B cell (primary cell): ENCODE measurements around the gene CRTC3. TPM values are rescaled to one million over a fixed set of nuclear protein-coding genes. Genes with fewer than 3 reads are reported as not detected.

ENCODE experiments used
- ATAC-seq: fragments of 200-7000 bp; cut with Tn5 transposase; one replicate; pipeline ENCODE4 v1.10.0; 2021; ENCODE audit warnings: low read depth, mild to moderate bottlenecking, moderate number of reproducible peaks, moderate library complexity
- CTCF ChIA-PET: fragments of 350-600 bp; sonication (Branson Sonifier 250); formaldehyde crosslinking; loops from one replicate; lab custom pipeline; 2021; ENCODE audit warnings: antibody characterized with exemption, inconsistent platforms; lab: Charles Lee
- POLR2A ChIA-PET: fragments of 350-600 bp; sonication (Branson Sonifier 250); formaldehyde crosslinking; loops from one replicate; lab custom pipeline; 2021; ENCODE audit warnings: antibody characterized with exemption; lab: Charles Lee
- DNase-seq: peaks from one replicate; pipeline ENCODE4 v3.0.0; 2013
- H2AFZ ChIP-seq: 2 replicates; pipeline ENCODE4 v1.6.1; 2012; ENCODE audit warnings: mild to moderate bottlenecking, low read depth, low read length; ENCODE audit not compliant: insufficient read depth, poor library complexity, severe bottlenecking
- H3K27ac ChIP-seq, 2 donors: 1 replicate in 1 of 2; 2 replicates in 1 of 2; pipeline ENCODE4 v1.5.1; 2012 to 2013; ENCODE audit warnings: low read length in 2 of 2, mild to moderate bottlenecking in 2 of 2, moderate library complexity in 1 of 2
- H3K27me3 ChIP-seq, 4 experiments: fragments of 200-600 bp in 1 of 4; sonication (generic) in 1 of 4; replicated peaks in 1 of 4; 1 replicate in 2 of 4; 2 replicates in 2 of 4; pipeline versions ENCODE4 v1.6.1 to v1.7.0; 2013 to 2016; ENCODE audit warnings: low read length in 3 of 4, mild to moderate bottlenecking in 2 of 4, mixed read lengths in 1 of 4, moderate library complexity in 1 of 4; ENCODE audit not compliant: insufficient read depth in 4 of 4, control insufficient read depth in 3 of 4; ENCODE audit errors: control extremely low read depth in 1 of 4
- H3K36me3 ChIP-seq, 2 experiments: replicated peaks in 1 of 2; 1 replicate in 1 of 2; 2 replicates in 1 of 2; pipeline versions ENCODE4 v1.6.1 to v1.7.1; 2013; ENCODE audit warnings: low read length in 1 of 2; ENCODE audit not compliant: insufficient read depth in 2 of 2, control insufficient read depth in 1 of 2; ENCODE audit errors: control extremely low read depth in 1 of 2, extremely low read depth in 1 of 2
- H3K4me1 ChIP-seq, 2 donors: fragments of 200-600 bp in 1 of 2; sonication (generic) in 1 of 2; 1 replicate in 1 of 2; 2 replicates in 1 of 2; pipeline versions ENCODE4 v1.5.1 to v1.6.1; 2013 to 2017; ENCODE audit warnings: low read length in 2 of 2; ENCODE audit not compliant: control insufficient read depth in 2 of 2, insufficient read depth in 2 of 2
- H3K4me2 ChIP-seq: replicated peaks from 2 replicates; pipeline ENCODE3; 2012; ENCODE audit warnings: mild to moderate bottlenecking, low read depth, low read length; ENCODE audit not compliant: poor library complexity, severe bottlenecking
- H3K4me3 ChIP-seq, 5 experiments: fragments of 200-600 bp in 1 of 5; sonication (generic) in 1 of 5; 1 replicate in 3 of 5; 2 replicates in 2 of 5; pipeline versions ENCODE4 v1.5.1 to v1.7.0; 2011 to 2016; ENCODE audit warnings: low read length in 4 of 5, mild to moderate bottlenecking in 4 of 5, low read depth in 2 of 5, control low read depth in 1 of 5, moderate library complexity in 1 of 5; ENCODE audit not compliant: insufficient read depth in 1 of 5; ENCODE audit errors: control extremely low read depth in 1 of 5, extremely low read depth in 1 of 5
- H3K79me2 ChIP-seq: fragments of 200-600 bp; sonication (generic); one replicate; pipeline ENCODE4 v1.6.0; 2016; ENCODE audit warnings: low read length; ENCODE audit not compliant: control insufficient read depth, insufficient read depth
- H3K9ac ChIP-seq: fragments of 200-600 bp; sonication (generic); 2 replicates; pipeline ENCODE4 v1.6.1; 2017; ENCODE audit warnings: mild to moderate bottlenecking, low read length, moderate library complexity
- H3K9me3 ChIP-seq, 3 donors: one replicate each; pipeline versions ENCODE4 v1.6.1 to v1.7.1; 2013; ENCODE audit warnings: low read length in 2 of 3; ENCODE audit not compliant: control insufficient read depth in 2 of 3, insufficient read depth in 1 of 3; ENCODE audit errors: control extremely low read depth in 1 of 3
- H4K20me1 ChIP-seq: 2 replicates; pipeline ENCODE4 v1.6.0; 2012; ENCODE audit warnings: mild to moderate bottlenecking, low read length; ENCODE audit not compliant: insufficient read depth, control insufficient read depth, poor library complexity, severe bottlenecking
- H3K27ac Mint-ChIP-seq: one replicate; pipeline ENCODE4 v1.8.0; 2021; ENCODE audit warnings: mixed read lengths
- H3K27me3 Mint-ChIP-seq: one replicate; pipeline ENCODE4 v1.8.0; 2021; ENCODE audit warnings: mixed read lengths
- H3K4me1 Mint-ChIP-seq: one replicate; pipeline ENCODE4 v1.8.0; 2021; ENCODE audit warnings: mixed read lengths
- H3K4me3 Mint-ChIP-seq: one replicate; pipeline ENCODE4 v1.8.0; 2021; ENCODE audit warnings: mixed read lengths
- H3K9me3 Mint-ChIP-seq: one replicate; pipeline ENCODE4 v1.8.0; 2022; ENCODE audit warnings: mixed read lengths; ENCODE audit not compliant: insufficient read depth
- CTCF ChIP-seq: fragments of 200-600 bp; IDR thresholded peaks from one replicate; pipeline ENCODE4 v1.8.0; 2022; ENCODE audit warnings: antibody characterized with exemption, mild to moderate bottlenecking
- EZH2 ChIP-seq: IDR thresholded peaks from 2 replicates; pipeline ENCODE4 v1.6.1; 2012; ENCODE audit warnings: borderline replicate concordance, low read depth, mild to moderate bottlenecking, moderate library complexity, low read length; ENCODE audit not compliant: insufficient read depth, poor library complexity, severe bottlenecking
- WGBS: methylation state at CpG from one replicate; pipeline ENCODE4 v1.1.5; 2013; ENCODE audit warnings: missing lambda C conversion rate; ENCODE audit not compliant: insufficient coverage; 5-methylcytosine and 5-hydroxymethylcytosine counted together
- intact Hi-C: fragments of 100-400 bp; cut with micrococcal nuclease; formaldehyde crosslinking; loops from one replicate; pipeline ENCODE4 v1.10.0; 2022
- polyA plus RNA-seq: library from polyadenylated mRNA; depleted of rRNA; stranded (reverse); fragments of >200 nt; gene quantifications from 2 replicates; pipeline ENCODE4 v1.2.3, GENCODE V29; 2012
- total RNA-seq, 2 donors: library from RNA; stranded (reverse); fragments of 120-200 nt in 1 of 2; gene quantifications; 1 replicate in 1 of 2; 2 replicates in 1 of 2; pipeline versions ENCODE4 v1.2.3 to v1.2.4, GENCODE V29; 2013 to 2022

The CRTC3 gene
- total and polyA plus RNA-seq, 2 donors (not counting 1 experiment from before 2014, with no cell fraction given): 34.7 to 95.8 TPM

- intact Hi-C loops: no loop called here
- ChIA-PET POLR2A (interaction anchor here (0.6 kb wide), 1 partner anchor 53 kb away, joined by 4 read pairs; no protein-coding TSS in a partner anchor), CTCF (interaction anchor here (1.0 to 3.2 kb wide), 2 partner anchors 239 to 257 kb away, joined by 3 to 12 read pairs; partner anchors contain the start of genes FES and MAN2A2)
- Histone ChIP-seq H3K27ac (no peak overlapping the region), H3K79me2 (no peaks in the 10 kb centered on the region), H4K20me1 (no peaks in the 10 kb centered on the region), H3K4me3 (no peak overlapping the region), H3K4me1 (peaks cover 7 to 8% of the 10 kb centered on the region in 2 donors), H3K27me3 (peaks cover 0 to 9% (median 2%) of the 10 kb centered on the region in 4 experiments), H3K9me3 (peaks cover 0 to 9% (median 0%) of the 10 kb centered on the region in 3 donors), H3K4me2 (no peak overlapping the region), H3K36me3 (peaks cover 3 to 26% of the 10 kb centered on the region in 2 experiments), H2AFZ (no peak overlapping the region), H3K9ac (no peak overlapping the region)
- Mint-ChIP-seq H3K4me3 (no peak overlapping the region), H3K9me3 (no peaks in the 10 kb centered on the region), H3K27ac (no peak overlapping the region), H3K4me1 (peaks cover 9% of the 10 kb centered on the region), H3K27me3 (peaks cover 5% of the 10 kb centered on the region)
- 93% methylated on average over 22 of the region's 23 CpGs for WGBS
- ATAC-seq (no peak), DNase-seq (no peak)
- TF ChIP-seq EZH2: no peak
These were observed 116.3 kb downstream of the CRTC3 start for GRCh38 chr15:90645873-90646575.

DNA sequence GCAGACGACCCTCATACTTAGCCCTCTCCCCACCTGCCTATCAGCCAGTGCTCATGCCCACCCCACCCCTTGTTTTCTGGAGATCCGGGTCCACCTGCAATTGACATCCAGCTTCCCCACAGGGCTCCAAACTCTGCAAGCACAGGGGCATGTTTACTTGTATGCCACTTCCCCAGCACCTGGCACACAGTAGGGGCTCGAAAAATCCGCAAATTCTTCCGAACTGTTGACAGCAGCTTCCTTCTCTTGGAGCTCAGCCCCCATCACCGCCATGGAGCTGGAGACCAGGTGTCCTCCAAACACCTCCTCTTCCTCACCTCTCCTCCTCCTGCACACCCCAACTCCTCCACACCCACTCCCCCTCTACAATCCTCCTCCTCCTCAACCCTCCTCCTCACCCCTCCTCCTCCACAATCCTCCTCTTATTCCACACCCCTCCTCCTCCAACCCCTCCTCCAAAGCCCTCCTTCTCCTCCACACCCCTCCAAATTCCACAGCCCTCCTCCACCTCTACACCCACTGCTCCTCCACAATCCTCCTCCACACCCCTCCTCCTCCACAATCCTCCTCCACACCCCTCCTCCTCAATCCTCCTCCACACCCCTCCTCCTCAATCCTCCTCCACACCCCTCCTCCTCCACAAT is 117.1 kb downstream of the CRTC3 start:
- intact Hi-C loops: no loop called here
- no peak for DNase-seq
- Histone ChIP-seq H3K9ac (no peak overlapping the region), H3K27ac (no peak overlapping the region), H2AFZ (no peak overlapping the region), H4K20me1 (no peaks in the 10 kb centered on the region), H3K4me3 (no peak overlapping the region), H3K79me2 (no peaks in the 10 kb centered on the region), H3K4me1 (peaks cover 7 to 8% of the 10 kb centered on the region in 2 donors), H3K9me3 (peaks cover 0 to 9% (median 0%) of the 10 kb centered on the region in 3 donors), H3K4me2 (no peak overlapping the region), H3K36me3 (peaks cover 3 to 19% of the 10 kb centered on the region in 2 experiments), H3K27me3 (peaks cover 0 to 9% (median 3%) of the 10 kb centered on the region in 4 experiments)
- WGBS: 87% methylated on average over 6 of the region's 6 CpGs
- POLR2A ChIA-PET: no interaction called here
- peaks cover 9% of the 10 kb centered on the region for H3K4me1 Mint-ChIP-seq
- CTCF ChIA-PET: interaction anchor here (3.2 kb wide), 1 partner anchor 239 kb away, joined by 12 read pairs; the partner anchor contains the start of gene FES
- no peak for ATAC-seq
- no peaks in the 10 kb centered on the region for H3K9me3 Mint-ChIP-seq
- peaks cover 5% of the 10 kb centered on the region for H3K27me3 Mint-ChIP-seq
- H3K27ac Mint-ChIP-seq: no peak overlapping the region
- H3K4me3 Mint-ChIP-seq: no peak overlapping the region
- TF ChIP-seq EZH2 (no peak), CTCF (no peak)
